ENCODE data around the gene KREMEN1. TPM values are rescaled to one million over a fixed set of nuclear protein-coding genes. Genes with fewer than 3 reads are reported as not detected.

KREMEN1 gene
- total and polyA plus RNA-seq, 2 of the 4 experiments (the other 2 are of a cell fraction), result 2.9 to 4.6 TPM

DNA sequence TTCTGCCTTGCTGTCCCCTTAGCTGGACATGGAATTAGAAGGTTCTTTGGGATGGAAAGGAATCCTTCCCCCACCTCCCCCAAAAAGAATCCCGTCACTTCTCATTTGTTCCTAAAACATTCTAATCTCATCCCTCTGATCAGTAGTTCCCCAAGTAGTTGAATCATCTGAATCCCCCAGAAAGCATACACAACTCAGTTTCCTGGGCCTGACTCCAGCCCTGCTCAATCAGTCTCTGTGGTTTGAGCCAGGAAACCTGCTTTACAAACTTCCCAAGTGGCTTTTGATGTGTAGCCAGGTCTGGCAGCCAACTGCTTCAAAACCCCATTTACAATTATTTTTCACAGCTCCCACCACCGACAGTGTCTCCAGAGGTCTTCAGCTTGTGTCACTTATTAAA, 31.4 kb upstream of the KREMEN1 start:
- H3K23ac ChIP-seq (ENCODE audit: low read depth, low read length), result no peak overlapping the region
- DNase-seq (peak; percentile 82), ATAC-seq (ENCODE audit: low read depth) (peak; percentile 16)
- intact Hi-C loops (cut with micrococcal nuclease) (no loop called here), dilution Hi-C loops (cut with HindIII; ENCODE audit: low sequenced_read_pairs, unreplicated experiment) (no loop called here), in situ Hi-C loops (cut with MboI; ENCODE audit: low sequenced_read_pairs) (loop anchor here (10.0 kb wide), 1 partner anchor 203 kb away; no protein-coding TSS in a partner anchor)
- no peak overlapping the region for H3K4me3 ChIP-seq (ENCODE audit: insufficient read depth, low read depth, low read length)
- H3K56ac ChIP-seq (ENCODE audit: extremely low read depth, insufficient read depth, low read length), result no peak overlapping the region
- H4K5ac ChIP-seq (ENCODE audit: low read depth, low read length), result no peak overlapping the region
- no peaks in the 10 kb centered on the region for H3K9me3 ChIP-seq (ENCODE audit: control insufficient read depth, insufficient read depth, low read length)
- H3K4me1 ChIP-seq (ENCODE audit: control insufficient read depth, insufficient read depth, low read length), result peaks cover 12% of the 10 kb centered on the region
- TF ChIP-seq FOS (IDR thresholded peaks at IDR 0.05; ENCODE audit: low read depth, low read length) (peak; percentile 87; the same call in 1 of the 2 replicates), MAFK (IDR thresholded peaks at IDR 0.05; ENCODE audit: low read depth, low read length) (no peak), BHLHE40 (IDR thresholded peaks at IDR 0.05; ENCODE audit: low read depth, low read length) (no peak), POLR2A (IDR thresholded peaks at IDR 0.05; ENCODE audit: low read depth, low read length) (no peak)
- TF ChIP-seq, protein P1, sequence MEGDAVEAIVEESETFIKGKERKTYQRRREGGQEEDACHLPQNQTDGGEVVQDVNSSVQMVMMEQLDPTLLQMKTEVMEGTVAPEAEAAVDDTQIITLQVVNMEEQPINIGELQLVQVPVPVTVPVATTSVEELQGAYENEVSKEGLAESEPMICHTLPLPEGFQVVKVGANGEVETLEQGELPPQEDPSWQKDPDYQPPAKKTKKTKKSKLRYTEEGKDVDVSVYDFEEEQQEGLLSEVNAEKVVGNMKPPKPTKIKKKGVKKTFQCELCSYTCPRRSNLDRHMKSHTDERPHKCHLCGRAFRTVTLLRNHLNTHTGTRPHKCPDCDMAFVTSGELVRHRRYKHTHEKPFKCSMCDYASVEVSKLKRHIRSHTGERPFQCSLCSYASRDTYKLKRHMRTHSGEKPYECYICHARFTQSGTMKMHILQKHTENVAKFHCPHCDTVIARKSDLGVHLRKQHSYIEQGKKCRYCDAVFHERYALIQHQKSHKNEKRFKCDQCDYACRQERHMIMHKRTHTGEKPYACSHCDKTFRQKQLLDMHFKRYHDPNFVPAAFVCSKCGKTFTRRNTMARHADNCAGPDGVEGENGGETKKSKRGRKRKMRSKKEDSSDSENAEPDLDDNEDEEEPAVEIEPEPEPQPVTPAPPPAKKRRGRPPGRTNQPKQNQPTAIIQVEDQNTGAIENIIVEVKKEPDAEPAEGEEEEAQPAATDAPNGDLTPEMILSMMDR (conservative IDR thresholded peaks at IDR 0.05; ENCODE audit: low read depth, low read length), result no peak
- BruUV-seq (replicated peaks), result no TSS peak
- H3K9ac ChIP-seq (ENCODE audit: low read depth, low read length), result no peak overlapping the region
- H2AK5ac ChIP-seq (ENCODE audit: low read depth, low read length), result peak overlapping the region; percentile 15; the same call in 1 of the 2 replicates
- peaks cover 0 to 5% of the 10 kb centered on the region in 2 experiments; a peak in 2 of 4 replicates for H3K79me1 ChIP-seq (ENCODE audit: low read depth in 1 of 2, low read length in 2 of 2)
- H2BK120ac ChIP-seq (ENCODE audit: low read depth, low read length), result peak overlapping the region; percentile 0; the same call in 1 of the 2 replicates
- no peak overlapping the region for H2BK15ac ChIP-seq (ENCODE audit: low read depth, low read length)
- peak overlapping the region; percentile 0; the same call in 1 of the 2 replicates for H3K4ac ChIP-seq (ENCODE audit: low read depth, low read length)
- no peak overlapping the region; a peak in 1 of 4 replicates for H4K8ac ChIP-seq (ENCODE audit: low read depth in 2 of 2, low read length in 2 of 2)
- peak overlapping the region; percentile 73; the same call in 1 of the 2 replicates for H2BK20ac ChIP-seq (ENCODE audit: low read depth, low read length)
- H2AFZ ChIP-seq (replicated peaks; ENCODE audit: low read length, poor library complexity), result no peak overlapping the region
- H3K27ac ChIP-seq (ENCODE audit: insufficient read depth, low read length), result no peak overlapping the region
- no peak overlapping the region for H2BK5ac ChIP-seq (ENCODE audit: low read depth, low read length, poor library complexity, severe bottlenecking)
- no peaks in the 10 kb centered on the region for H3K27me3 ChIP-seq (ENCODE audit: control insufficient read depth, insufficient read depth, low read length)
- H4K20me1 ChIP-seq (ENCODE audit: insufficient read depth, low read length), result peaks cover 16% of the 10 kb centered on the region
- WGBS, 2 experiments (ENCODE audit: extremely low coverage in 2 of 2, insufficient read length in 1 of 2), result no CpG with 5 or more reads among the region's 2 CpGs
- CTCF ChIA-PET, result interaction anchor here (0.5 to 2.0 kb wide), 5 partner anchors 10 to 204 kb away, joined by 3 to 21 read pairs (median 3); no protein-coding TSS in a partner anchor
- H3K18ac ChIP-seq (ENCODE audit: low read depth, low read length), result no peak overlapping the region
- no peaks in the 10 kb centered on the region for H3K36me3 ChIP-seq (ENCODE audit: control insufficient read depth, insufficient read depth, low read length)
- H3K9me1 ChIP-seq (ENCODE audit: insufficient read depth, low read length), result peaks cover 23% of the 10 kb centered on the region
- POLR2A ChIA-PET (ENCODE audit: unreplicated experiment), result no interaction called here
- no peak overlapping the region for H3K14ac ChIP-seq (replicated peaks; ENCODE audit: low read depth, low read length)
- H4K91ac ChIP-seq (ENCODE audit: insufficient read depth, low read depth, low read length), result no peak overlapping the region
- H2AK9ac ChIP-seq (replicated peaks; ENCODE audit: low read depth, low read length, poor library complexity), result no peak overlapping the region
- H3K4me2 ChIP-seq (ENCODE audit: low read depth, low read length), result no peak overlapping the region
